SK-N-SH (cell line): ENCODE measurements around the gene CPA4. TPM values are rescaled to one million over a fixed set of nuclear protein-coding genes. Genes with fewer than 3 reads are reported as not detected.

ENCODE experiments used
- CTCF ChIA-PET: fragments of 300-600, 350-600 bp; formaldehyde crosslinking; extraction: SDS; loops from one replicate; lab custom pipeline; 2021; lab: Yijun Ruan, JAX
- POLR2A ChIA-PET: fragments of 350-600 bp; sonication (Branson Sonifier 250); formaldehyde crosslinking; extraction: SDS; loops from one replicate; lab custom pipeline; 2020; ENCODE audit warnings: antibody characterized with exemption, inconsistent platforms; lab: Yijun Ruan, JAX
- DNase-seq: peaks from one replicate; pipeline ENCODE4 v3.0.0; 2012
- H2AFZ ChIP-seq: fragments of 200-600 bp; sonication (generic); 2 replicates; pipeline ENCODE4 v1.8.1; 2016; ENCODE audit warnings: antibody characterized with exemption, mild to moderate bottlenecking, low read depth
- H3F3A ChIP-seq: fragments of 200-600 bp; sonication (generic); replicated peaks from 2 replicates; pipeline ENCODE3; 2016; ENCODE audit warnings: antibody characterized with exemption, mild to moderate bottlenecking; ENCODE audit not compliant: insufficient read depth
- H3K27ac ChIP-seq, 2 experiments: fragments of 200-500 bp in 1 of 2; fragments of 200-600 bp in 1 of 2; sonication (Bioruptor generic) in 1 of 2; sonication (generic), shearing (Covaris generic) in 1 of 2; 2 replicates each; pipeline versions ENCODE4 v1.5.1 to v1.6.1; 2014 to 2016; ENCODE audit warnings: low read depth in 2 of 2, inconsistent platforms in 1 of 2, low read length in 1 of 2, mild to moderate bottlenecking in 1 of 2, mixed read lengths in 1 of 2
- H3K27me3 ChIP-seq: fragments of 200-600 bp; sonication (generic), shearing (Covaris generic); 2 replicates; pipeline ENCODE4 v1.6.1; 2016; ENCODE audit warnings: mixed run types; ENCODE audit not compliant: insufficient read depth
- H3K36me3 ChIP-seq, 2 experiments: fragments of 200-500 bp in 1 of 2; fragments of 200-600 bp in 1 of 2; sonication (Bioruptor generic) in 1 of 2; sonication (generic) in 1 of 2; replicated peaks in 1 of 2; 2 replicates each; pipeline versions ENCODE3 to v1.5.1; 2014 to 2016; ENCODE audit warnings: low read length in 1 of 2, mild to moderate bottlenecking in 1 of 2; ENCODE audit not compliant: insufficient read depth in 2 of 2, control insufficient read depth in 1 of 2
- H3K4me1 ChIP-seq, 2 experiments: fragments of 200-500 bp in 1 of 2; fragments of 200-600 bp in 1 of 2; sonication (Bioruptor generic) in 1 of 2; sonication (generic), shearing (Covaris generic) in 1 of 2; 2 replicates each; pipeline versions ENCODE4 v1.5.1 to v1.6.1; 2014 to 2016; ENCODE audit warnings: low read depth in 1 of 2, low read length in 1 of 2, mixed run types in 1 of 2; ENCODE audit not compliant: insufficient read depth in 2 of 2, control insufficient read depth in 1 of 2
- H3K4me2 ChIP-seq: fragments of 200-600 bp; sonication (generic), shearing (Covaris generic); 2 replicates; pipeline ENCODE4 v1.6.1; 2017; ENCODE audit warnings: mixed run types
- H3K4me3 ChIP-seq, 2 experiments: fragments of 200-500 bp in 1 of 2; fragments of 200-600 bp in 1 of 2; sonication (Bioruptor generic) in 1 of 2; sonication (generic), shearing (Covaris generic) in 1 of 2; 2 replicates each; pipeline versions ENCODE4 v1.5.1 to v1.8.1; 2014 to 2016; ENCODE audit warnings: low read depth in 2 of 2, inconsistent platforms in 1 of 2, low read length in 1 of 2, mild to moderate bottlenecking in 1 of 2, mixed read lengths in 1 of 2, moderate library complexity in 1 of 2
- H3K79me2 ChIP-seq: fragments of 200-600 bp; sonication (generic); 2 replicates; pipeline ENCODE4 v1.8.1; 2017; ENCODE audit warnings: mild to moderate bottlenecking; ENCODE audit not compliant: insufficient read depth
- H3K9ac ChIP-seq: fragments of 200-600 bp; sonication (generic); 2 replicates; pipeline ENCODE4 v1.6.1; 2017; ENCODE audit warnings: mixed run types
- H3K9me2 ChIP-seq: fragments of 200-600 bp; sonication (generic); 2 replicates; pipeline ENCODE4 v1.6.1; 2017; ENCODE audit warnings: mixed run types
- H3K9me3 ChIP-seq: fragments of 200-600 bp; sonication (generic); 2 replicates; pipeline ENCODE4 v1.6.1; 2017; ENCODE audit warnings: mixed run types, mild to moderate bottlenecking, moderate library complexity
- H4K20me1 ChIP-seq: fragments of 200-600 bp; sonication (generic); 2 replicates; pipeline ENCODE4 v1.6.1; 2017; ENCODE audit warnings: mild to moderate bottlenecking, mixed run types; ENCODE audit not compliant: insufficient read depth
- CHD2 ChIP-seq: fragments of 150-350 bp; IDR thresholded peaks from 2 replicates; pipeline ENCODE4 v1.6.1; 2018; ENCODE audit warnings: low read length; ENCODE audit not compliant: partially characterized antibody
- IRF3 ChIP-seq: fragments of 150-350 bp; IDR thresholded peaks from 2 replicates; pipeline ENCODE4 v1.6.1; 2016; ENCODE audit warnings: mild to moderate bottlenecking, low read depth, low read length
- MXI1 ChIP-seq: IDR thresholded peaks from 2 replicates; pipeline ENCODE4 v1.6.1; 2012; ENCODE audit warnings: mild to moderate bottlenecking, low read depth, low read length, improper control_type of control experiment
- NFIC ChIP-seq: IDR thresholded peaks from 2 replicates; pipeline ENCODE4 v1.4.0; 2012; ENCODE audit warnings: borderline replicate concordance
- NRF1 ChIP-seq: IDR thresholded peaks from 2 replicates; pipeline ENCODE4 v1.6.1; 2012; ENCODE audit warnings: low read depth, mild to moderate bottlenecking, low read length
- PBX3 ChIP-seq: IDR thresholded peaks from 2 replicates; pipeline ENCODE4; 2012
- POLR2AphosphoS5 ChIP-seq: IDR thresholded peaks from 2 replicates; pipeline ENCODE4 v1.6.1; 2012; ENCODE audit warnings: low read depth, low read length
- RAD21 ChIP-seq: IDR thresholded peaks from 2 replicates; pipeline ENCODE4 v1.6.1; 2012; ENCODE audit warnings: mild to moderate bottlenecking, low read length
- REST ChIP-seq: IDR thresholded peaks from 2 replicates; pipeline ENCODE4 v1.6.1; 2012; ENCODE audit warnings: mild to moderate bottlenecking, low read depth, low read length, moderate library complexity
- RXRA ChIP-seq: IDR thresholded peaks from 2 replicates; pipeline ENCODE4 v1.4.0; 2012; ENCODE audit warnings: low read depth, mild to moderate bottlenecking, borderline replicate concordance
- TCF12 ChIP-seq: IDR thresholded peaks from 2 replicates; pipeline ENCODE4 v1.4.0; 2012
- TEAD4 ChIP-seq: IDR thresholded peaks from 2 replicates; pipeline ENCODE4 v1.4.0; 2012; ENCODE audit warnings: mild to moderate bottlenecking, borderline replicate concordance; ENCODE audit not compliant: insufficient read depth
- USF1 ChIP-seq: IDR thresholded peaks from 2 replicates; pipeline ENCODE4 v1.4.0; 2012; ENCODE audit warnings: low read depth, borderline replicate concordance
- USF2 ChIP-seq: fragments of 150-350 bp; IDR thresholded peaks from 2 replicates; pipeline ENCODE4 v1.6.1; 2017; ENCODE audit warnings: antibody characterized with exemption, low read length, low read depth, borderline replicate concordance
- WGBS: methylation state at CpG from one replicate; pipeline ENCODE4 v1.1.6; 2017; ENCODE audit warnings: low lambda C conversion rate; 5-methylcytosine and 5-hydroxymethylcytosine counted together
- polyA plus RNA-seq, 3 experiments: library from polyadenylated mRNA; depleted of rRNA; stranded (reverse); fragments of >200 nt; gene quantifications; 2 replicates each; pipeline ENCODE4 v1.2.3, GENCODE V29; 2012

The CPA4 gene
- polyA plus RNA-seq, 1 of the 3 experiments (the other 2 are of a cell fraction) = 176 TPM

- Histone ChIP-seq H3K27me3 (no peaks in the 10 kb centered on the region), H3K4me2 (0 out of 2 replicates have a peak overlapping the region, but pooled peaks have one; percentile 4), H3K36me3 (no peaks in the 10 kb centered on the region), H3K4me1 (peaks cover 3 to 13% of the 10 kb centered on the region in 2 experiments; a peak in 3 of 4 replicates), H3K27ac (peak overlapping the region in 1 of 2 experiments; percentile 45; a peak in 1 of 4 replicates), H3K9me2 (no peaks in the 10 kb centered on the region), H3K9me3 (no peaks in the 10 kb centered on the region), H3K9ac (no peak overlapping the region), H3K4me3 (no peak overlapping the region), H3F3A (no peaks in the 10 kb centered on the region), H3K79me2 (no peaks in the 10 kb centered on the region), H2AFZ (no peak overlapping the region), H4K20me1 (no peaks in the 10 kb centered on the region)
- no peak for DNase-seq
- POLR2A ChIA-PET = no interaction called here
- TF ChIP-seq TEAD4 (peak; percentile 26; the same call in 1 of the 2 replicates), CHD2 (no peak), NFIC (peak; percentile 77), NRF1 (no peak), USF2 (no peak), PBX3 (peak; percentile 29; the same call in 1 of the 2 replicates), REST (no peak), TCF12 (peak; percentile 49)
- CTCF ChIA-PET = interaction anchor here (0.6 to 3.7 kb wide), 27 partner anchors 8 to 553 kb away, joined by 3 to 21 read pairs (median 4); partner anchors contain the start of genes CPA2, CPA4, KLHDC10 and MEST
These were observed 14.1 kb upstream of the CPA4 start for GRCh38 chr7:130278860-130279259.

GRCh38 chr7:130279286-130279685, 13.7 kb upstream of the CPA4 start:
- no peaks in the 10 kb centered on the region for H3K36me3 ChIP-seq
- ChIA-PET CTCF (interaction anchor here (1.2 to 3.7 kb wide), 4 partner anchors 14 to 208 kb away, joined by 3 to 21 read pairs (median 16); partner anchors contain the start of genes CPA4 and KLHDC10), POLR2A (no interaction called here)
- no peak overlapping the region for H3K4me3 ChIP-seq
- peak overlapping the region in 1 of 2 experiments; percentile 45; a peak in 1 of 4 replicates for H3K27ac ChIP-seq
- H2AFZ ChIP-seq = no peak overlapping the region
- H3K9me3 ChIP-seq = no peaks in the 10 kb centered on the region
- H3K79me2 ChIP-seq = no peaks in the 10 kb centered on the region
- H3K27me3 ChIP-seq = no peaks in the 10 kb centered on the region
- DNase-seq = no peak
- H3K4me2 ChIP-seq = 0 out of 2 replicates have a peak overlapping the region, but pooled peaks have one; percentile 4
- H3K9ac ChIP-seq = no peak overlapping the region
- peaks cover 3 to 13% of the 10 kb centered on the region in 2 experiments; a peak in 3 of 4 replicates for H3K4me1 ChIP-seq
- H3F3A ChIP-seq = no peaks in the 10 kb centered on the region
- WGBS = 71% methylated on average over 2 of the region's 2 CpGs
- no peaks in the 10 kb centered on the region for H3K9me2 ChIP-seq
- no peaks in the 10 kb centered on the region for H4K20me1 ChIP-seq
- TF ChIP-seq RAD21 = no peak
- no peak for TF ChIP-seq MXI1
- no peak for TF ChIP-seq TCF12
- TF ChIP-seq CHD2 = no peak
- no peak for TF ChIP-seq POLR2AphosphoS5
- no peak for TF ChIP-seq REST
- no peak for TF ChIP-seq USF1
- no peak for TF ChIP-seq TEAD4
- TF ChIP-seq RXRA = no peak
- no peak for TF ChIP-seq IRF3
